ENCODE data around the gene HRH4.

HRH4 gene

DNA sequence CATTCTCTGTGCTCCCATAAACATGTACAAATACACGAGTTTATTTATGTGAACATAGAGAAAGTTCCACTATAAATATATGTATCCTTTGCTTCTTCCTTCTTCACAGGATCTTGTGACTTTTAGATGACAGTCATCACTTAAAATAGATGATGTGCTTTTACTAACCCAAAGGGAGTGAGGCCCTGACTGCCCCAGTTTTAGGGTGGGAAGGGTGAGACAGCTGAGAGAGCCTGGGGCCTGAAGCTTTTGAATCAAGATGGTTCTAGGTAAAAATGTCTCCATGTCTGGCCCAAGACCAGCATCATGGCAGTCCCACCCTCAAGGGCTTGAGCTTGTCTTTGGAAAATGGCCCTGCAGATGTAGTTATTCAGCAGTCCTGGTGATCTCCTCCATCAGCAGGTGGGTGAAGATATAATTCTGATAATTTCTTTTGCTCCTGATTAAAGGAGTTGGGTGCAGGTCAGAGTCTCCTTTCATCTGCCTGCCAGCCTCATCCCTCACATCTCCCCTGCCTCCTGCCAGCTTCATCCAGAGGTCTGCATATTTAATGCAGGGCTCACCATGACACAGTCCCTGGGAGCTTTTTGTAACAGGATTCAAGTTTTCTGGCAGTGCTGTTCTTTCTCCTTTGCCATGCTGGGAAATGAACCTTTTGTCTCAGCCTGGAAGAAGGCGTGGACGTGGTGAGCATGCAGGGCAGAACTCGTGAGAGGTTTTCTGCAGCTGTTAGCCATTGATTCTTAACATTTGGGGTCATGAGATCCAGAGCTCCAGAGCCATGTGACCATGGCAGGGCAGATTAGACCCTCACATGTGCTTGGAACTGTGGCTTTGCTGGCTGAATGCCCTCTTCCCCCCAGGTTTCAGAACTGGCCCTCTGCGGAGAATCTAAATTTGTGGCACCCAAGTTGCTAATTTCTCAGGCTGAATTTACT, 2.7 kb downstream of the HRH4 start:
- Histone ChIP-seq H3K9me3 (ENCODE audit: control insufficient read depth in 1 of 2, low read length in 2 of 2) (no peaks in the 10 kb centered on the region), H3K27me3 (ENCODE audit: control insufficient read depth in 1 of 2, insufficient read depth in 2 of 2, low read length in 2 of 2) (no peaks in the 10 kb centered on the region), H3K9ac (ENCODE audit: low read depth in 1 of 2, low read length in 2 of 2) (no peak overlapping the region), H3K27ac (ENCODE audit: low read depth, low read length) (no peak overlapping the region), H3K4me3 (ENCODE audit: low read depth in 1 of 2, low read length in 2 of 2) (no peak overlapping the region), H3K4me1 (ENCODE audit: control insufficient read depth in 1 of 2, insufficient read depth in 2 of 2, low read length in 2 of 2) (no peaks in the 10 kb centered on the region), H3K36me3 (ENCODE audit: control insufficient read depth in 1 of 2, insufficient read depth in 2 of 2, low read length in 2 of 2) (no peaks in the 10 kb centered on the region)

- no peak overlapping the region for H3K27ac ChIP-seq (ENCODE audit: low read depth, low read length)
- H3K9ac ChIP-seq (ENCODE audit: low read depth in 1 of 2, low read length in 2 of 2) = no peak overlapping the region
- no peaks in the 10 kb centered on the region for H3K4me1 ChIP-seq (ENCODE audit: control insufficient read depth in 1 of 2, insufficient read depth in 2 of 2, low read length in 2 of 2)
- H3K9me3 ChIP-seq (ENCODE audit: control insufficient read depth in 1 of 2, low read length in 2 of 2) = no peaks in the 10 kb centered on the region
- no peak overlapping the region for H3K4me3 ChIP-seq (ENCODE audit: low read depth in 1 of 2, low read length in 2 of 2)
- no peaks in the 10 kb centered on the region for H3K27me3 ChIP-seq (ENCODE audit: control insufficient read depth in 1 of 2, insufficient read depth in 2 of 2, low read length in 2 of 2)
- no peaks in the 10 kb centered on the region for H3K36me3 ChIP-seq (ENCODE audit: control insufficient read depth in 1 of 2, insufficient read depth in 2 of 2, low read length in 2 of 2)
Measured at GRCh38 chr18:24465486-24465885, 5.0 kb downstream of the HRH4 start.

DNA sequence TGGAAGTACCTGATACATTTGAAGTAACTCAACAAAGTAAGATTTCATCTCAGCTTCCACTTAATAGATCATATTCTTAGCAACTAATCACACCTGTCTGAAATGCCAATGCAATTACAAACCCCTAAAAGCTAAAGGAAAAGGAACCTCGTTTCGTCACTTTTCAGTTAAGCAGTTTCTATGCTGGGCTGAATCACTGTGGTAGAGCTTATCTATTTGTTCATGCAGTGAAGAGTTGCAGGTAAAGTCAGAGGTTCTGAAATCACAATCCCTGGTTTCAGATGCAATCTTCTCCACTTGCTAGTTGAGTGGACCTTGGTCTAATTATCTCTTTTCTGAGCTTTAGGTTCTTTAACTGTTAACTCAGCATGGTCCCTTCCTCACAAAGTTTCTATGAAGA, 6.3 kb downstream of the HRH4 start:
- Histone ChIP-seq H3K27ac (ENCODE audit: low read depth, low read length) (no peak overlapping the region), H3K9me3 (ENCODE audit: control insufficient read depth in 1 of 2, low read length in 2 of 2) (no peaks in the 10 kb centered on the region), H3K4me3 (ENCODE audit: low read depth in 1 of 2, low read length in 2 of 2) (no peak overlapping the region), H3K9ac (ENCODE audit: low read depth in 1 of 2, low read length in 2 of 2) (no peak overlapping the region), H3K36me3 (ENCODE audit: control insufficient read depth in 1 of 2, insufficient read depth in 2 of 2, low read length in 2 of 2) (no peaks in the 10 kb centered on the region), H3K27me3 (ENCODE audit: control insufficient read depth in 1 of 2, insufficient read depth in 2 of 2, low read length in 2 of 2) (no peaks in the 10 kb centered on the region), H3K4me1 (ENCODE audit: control insufficient read depth in 1 of 2, insufficient read depth in 2 of 2, low read length in 2 of 2) (no peaks in the 10 kb centered on the region)

GRCh38 chr18:24470022-24470618, 9.7 kb downstream of the HRH4 start:
- H3K9ac ChIP-seq (ENCODE audit: low read depth in 1 of 2, low read length in 2 of 2) = no peak overlapping the region
- H3K9me3 ChIP-seq (ENCODE audit: control insufficient read depth in 1 of 2, low read length in 2 of 2) = no peaks in the 10 kb centered on the region
- H3K4me3 ChIP-seq (ENCODE audit: low read depth in 1 of 2, low read length in 2 of 2) = no peak overlapping the region
- no peaks in the 10 kb centered on the region for H3K4me1 ChIP-seq (ENCODE audit: control insufficient read depth in 1 of 2, insufficient read depth in 2 of 2, low read length in 2 of 2)
- H3K27ac ChIP-seq (ENCODE audit: low read depth, low read length) = no peak overlapping the region
- no peaks in the 10 kb centered on the region for H3K27me3 ChIP-seq (ENCODE audit: control insufficient read depth in 1 of 2, insufficient read depth in 2 of 2, low read length in 2 of 2)
- H3K36me3 ChIP-seq (ENCODE audit: control insufficient read depth in 1 of 2, insufficient read depth in 2 of 2, low read length in 2 of 2) = no peaks in the 10 kb centered on the region

DNA sequence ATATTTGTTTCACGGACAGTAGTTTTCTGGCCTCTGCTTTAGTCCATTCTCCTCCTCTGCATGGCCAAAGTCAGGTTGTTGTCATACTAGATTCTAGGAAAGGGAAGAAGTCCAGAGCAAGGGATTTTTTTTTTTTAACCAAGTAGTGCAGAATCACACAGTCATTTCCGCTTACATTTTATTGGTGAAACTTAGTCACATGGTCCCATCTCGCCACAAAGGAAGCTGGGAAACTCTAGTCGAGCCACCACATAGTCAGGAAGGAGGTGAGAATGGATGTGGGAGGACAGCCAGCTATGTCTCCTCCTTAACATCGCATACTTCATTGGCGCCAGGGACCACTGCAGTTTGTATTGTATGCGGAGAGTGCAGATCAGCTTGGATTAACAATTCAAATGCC, 10.4 kb downstream of the HRH4 start:
- Histone ChIP-seq H3K27me3 (ENCODE audit: control insufficient read depth in 1 of 2, insufficient read depth in 2 of 2, low read length in 2 of 2) (no peaks in the 10 kb centered on the region), H3K4me1 (ENCODE audit: control insufficient read depth in 1 of 2, insufficient read depth in 2 of 2, low read length in 2 of 2) (no peaks in the 10 kb centered on the region), H3K36me3 (ENCODE audit: control insufficient read depth in 1 of 2, insufficient read depth in 2 of 2, low read length in 2 of 2) (no peaks in the 10 kb centered on the region), H3K9ac (ENCODE audit: low read depth in 1 of 2, low read length in 2 of 2) (no peak overlapping the region), H3K27ac (ENCODE audit: low read depth, low read length) (no peak overlapping the region), H3K4me3 (ENCODE audit: low read depth in 1 of 2, low read length in 2 of 2) (no peak overlapping the region), H3K9me3 (ENCODE audit: control insufficient read depth in 1 of 2, low read length in 2 of 2) (no peaks in the 10 kb centered on the region)

GRCh38 chr18:24472591-24472990, 12.2 kb downstream of the HRH4 start:
- no peaks in the 10 kb centered on the region for H3K4me1 ChIP-seq (ENCODE audit: control insufficient read depth in 1 of 2, insufficient read depth in 2 of 2, low read length in 2 of 2)
- no peaks in the 10 kb centered on the region for H3K36me3 ChIP-seq (ENCODE audit: control insufficient read depth in 1 of 2, insufficient read depth in 2 of 2, low read length in 2 of 2)
- H3K4me3 ChIP-seq (ENCODE audit: low read depth in 1 of 2, low read length in 2 of 2) = no peak overlapping the region
- H3K27ac ChIP-seq (ENCODE audit: low read depth, low read length) = no peak overlapping the region
- no peak overlapping the region for H3K9ac ChIP-seq (ENCODE audit: low read depth in 1 of 2, low read length in 2 of 2)
- H3K27me3 ChIP-seq (ENCODE audit: control insufficient read depth in 1 of 2, insufficient read depth in 2 of 2, low read length in 2 of 2) = no peaks in the 10 kb centered on the region
- no peaks in the 10 kb centered on the region for H3K9me3 ChIP-seq (ENCODE audit: control insufficient read depth in 1 of 2, low read length in 2 of 2)

DNA sequence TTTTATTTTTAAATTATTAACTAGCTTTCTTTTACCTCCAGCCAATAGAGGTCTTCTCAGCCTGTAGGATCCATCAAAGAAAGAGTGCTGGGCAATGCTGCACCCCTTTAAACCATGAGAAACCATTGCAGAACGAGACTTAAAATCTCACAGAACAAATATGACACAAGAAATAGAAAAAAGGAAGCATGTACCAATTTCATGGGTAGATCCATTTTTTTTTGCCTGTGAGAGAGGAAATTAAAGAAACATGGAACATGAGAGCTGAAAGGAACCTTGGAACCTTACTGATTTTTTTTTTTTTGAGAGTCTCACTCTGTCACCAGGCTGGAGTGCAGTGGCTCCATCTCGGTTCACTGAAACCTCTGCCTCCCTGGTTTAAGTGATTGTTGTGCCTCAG, 14.0 kb downstream of the HRH4 start:
- Histone ChIP-seq H3K4me3 (ENCODE audit: low read depth in 1 of 2, low read length in 2 of 2) (no peak overlapping the region), H3K36me3 (ENCODE audit: control insufficient read depth in 1 of 2, insufficient read depth in 2 of 2, low read length in 2 of 2) (no peaks in the 10 kb centered on the region), H3K27me3 (ENCODE audit: control insufficient read depth in 1 of 2, insufficient read depth in 2 of 2, low read length in 2 of 2) (no peaks in the 10 kb centered on the region), H3K4me1 (ENCODE audit: control insufficient read depth in 1 of 2, insufficient read depth in 2 of 2, low read length in 2 of 2) (no peaks in the 10 kb centered on the region), H3K9me3 (ENCODE audit: control insufficient read depth in 1 of 2, low read length in 2 of 2) (no peaks in the 10 kb centered on the region), H3K27ac (ENCODE audit: low read depth, low read length) (no peak overlapping the region), H3K9ac (ENCODE audit: low read depth in 1 of 2, low read length in 2 of 2) (no peak overlapping the region)

GRCh38 chr18:24475926-24476589, 15.6 kb downstream of the HRH4 start:
- no peaks in the 10 kb centered on the region for H3K36me3 ChIP-seq (ENCODE audit: control insufficient read depth in 1 of 2, insufficient read depth in 2 of 2, low read length in 2 of 2)
- H3K4me3 ChIP-seq (ENCODE audit: low read depth in 1 of 2, low read length in 2 of 2) = no peak overlapping the region
- H3K27me3 ChIP-seq (ENCODE audit: control insufficient read depth in 1 of 2, insufficient read depth in 2 of 2, low read length in 2 of 2) = no peaks in the 10 kb centered on the region
- no peak overlapping the region for H3K9ac ChIP-seq (ENCODE audit: low read depth in 1 of 2, low read length in 2 of 2)
- no peaks in the 10 kb centered on the region for H3K4me1 ChIP-seq (ENCODE audit: control insufficient read depth in 1 of 2, insufficient read depth in 2 of 2, low read length in 2 of 2)
- H3K27ac ChIP-seq (ENCODE audit: low read depth, low read length) = no peak overlapping the region
- H3K9me3 ChIP-seq (ENCODE audit: control insufficient read depth in 1 of 2, low read length in 2 of 2) = no peaks in the 10 kb centered on the region

DNA sequence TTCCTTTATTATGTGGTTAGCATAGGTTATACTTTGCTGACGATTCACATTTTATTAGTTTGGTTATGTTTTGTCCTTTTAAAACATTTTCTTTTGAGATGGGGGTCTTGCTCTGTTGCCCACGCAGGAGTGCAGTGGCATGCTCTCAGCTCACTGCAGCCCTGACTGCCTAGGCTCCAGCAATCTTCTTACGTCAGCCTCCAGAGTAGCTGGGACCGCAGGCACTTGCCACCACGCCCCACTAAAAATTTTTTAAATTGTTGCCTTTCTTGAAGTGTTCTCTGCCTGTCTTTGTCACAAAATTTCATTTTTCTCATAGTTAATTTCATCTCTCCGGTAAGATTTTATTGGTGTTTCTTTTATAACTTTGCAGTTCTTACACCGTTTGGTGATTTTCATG, 18.9 kb downstream of the HRH4 start:
- no peaks in the 10 kb centered on the region for H3K27me3 ChIP-seq (ENCODE audit: control insufficient read depth in 1 of 2, insufficient read depth in 2 of 2, low read length in 2 of 2)
- no peaks in the 10 kb centered on the region for H3K36me3 ChIP-seq (ENCODE audit: control insufficient read depth in 1 of 2, insufficient read depth in 2 of 2, low read length in 2 of 2)
- H3K4me1 ChIP-seq (ENCODE audit: control insufficient read depth in 1 of 2, insufficient read depth in 2 of 2, low read length in 2 of 2) = no peaks in the 10 kb centered on the region
- H3K27ac ChIP-seq (ENCODE audit: low read depth, low read length) = no peak overlapping the region
- H3K4me3 ChIP-seq (ENCODE audit: low read depth in 1 of 2, low read length in 2 of 2) = no peak overlapping the region
- no peaks in the 10 kb centered on the region for H3K9me3 ChIP-seq (ENCODE audit: control insufficient read depth in 1 of 2, low read length in 2 of 2)
- H3K9ac ChIP-seq (ENCODE audit: low read depth in 1 of 2, low read length in 2 of 2) = no peak overlapping the region

GRCh38 chr18:24482821-24483220, 22.4 kb downstream of the HRH4 start:
- H3K27me3 ChIP-seq (ENCODE audit: control insufficient read depth in 1 of 2, insufficient read depth in 2 of 2, low read length in 2 of 2) = no peaks in the 10 kb centered on the region

More at GRCh38 chr18:24482821-24483220, 22.4 kb downstream of the HRH4 start:
- Histone ChIP-seq H3K9ac (ENCODE audit: low read depth in 1 of 2, low read length in 2 of 2) (no peak overlapping the region), H3K4me1 (ENCODE audit: control insufficient read depth in 1 of 2, insufficient read depth in 2 of 2, low read length in 2 of 2) (peaks cover 6 to 8% of the 10 kb centered on the region in 2 donors), H3K4me3 (ENCODE audit: low read depth in 1 of 2, low read length in 2 of 2) (no peak overlapping the region), H3K9me3 (ENCODE audit: control insufficient read depth in 1 of 2, low read length in 2 of 2) (no peaks in the 10 kb centered on the region), H3K36me3 (ENCODE audit: control insufficient read depth in 1 of 2, insufficient read depth in 2 of 2, low read length in 2 of 2) (no peaks in the 10 kb centered on the region), H3K27ac (ENCODE audit: low read depth, low read length) (no peak overlapping the region)

Data from duodenal mucosa (tissue), 2 donors.